Body of pancreas (tissue), 4 donors: Measurements from ENCODE around the gene SUN3.

Experiments used
- CTCF ChIP-seq, 7 experiments: fragments of 450-650 bp in 4 of 7; fragments of 200-600 bp in 3 of 7; sonication (generic) in 3 of 7; IDR thresholded peaks; one replicate each; pipeline ENCODE4 v1.5.1; 2016 to 2019; ENCODE audit warnings: antibody characterized with exemption in 7 of 7
- POLR2A ChIP-seq, 3 donors: fragments of 450-650 bp; IDR thresholded peaks; one replicate each; pipeline ENCODE4 v1.6.1; 2016; ENCODE audit warnings: antibody characterized with exemption in 3 of 3, mild to moderate bottlenecking in 2 of 3

- TF ChIP-seq CTCF (IDR thresholded peaks at IDR 0.05) (no peak), POLR2A (IDR thresholded peaks at IDR 0.05) (no peak)
Measured at GRCh38 chr7:47942132-47942531, 86.8 kb downstream of the SUN3 start.
